ENCODE results near the gene ST6GALNAC1. TPM values are rescaled to one million over a fixed set of nuclear protein-coding genes. Genes with fewer than 3 reads are reported as not detected.

ST6GALNAC1 gene
- total and polyA plus RNA-seq, 10 of the 15 experiments (the other 5 are each of a cell fraction or from before 2014, with no cell fraction given) = 0.08 TPM; not detected in 9

DNA sequence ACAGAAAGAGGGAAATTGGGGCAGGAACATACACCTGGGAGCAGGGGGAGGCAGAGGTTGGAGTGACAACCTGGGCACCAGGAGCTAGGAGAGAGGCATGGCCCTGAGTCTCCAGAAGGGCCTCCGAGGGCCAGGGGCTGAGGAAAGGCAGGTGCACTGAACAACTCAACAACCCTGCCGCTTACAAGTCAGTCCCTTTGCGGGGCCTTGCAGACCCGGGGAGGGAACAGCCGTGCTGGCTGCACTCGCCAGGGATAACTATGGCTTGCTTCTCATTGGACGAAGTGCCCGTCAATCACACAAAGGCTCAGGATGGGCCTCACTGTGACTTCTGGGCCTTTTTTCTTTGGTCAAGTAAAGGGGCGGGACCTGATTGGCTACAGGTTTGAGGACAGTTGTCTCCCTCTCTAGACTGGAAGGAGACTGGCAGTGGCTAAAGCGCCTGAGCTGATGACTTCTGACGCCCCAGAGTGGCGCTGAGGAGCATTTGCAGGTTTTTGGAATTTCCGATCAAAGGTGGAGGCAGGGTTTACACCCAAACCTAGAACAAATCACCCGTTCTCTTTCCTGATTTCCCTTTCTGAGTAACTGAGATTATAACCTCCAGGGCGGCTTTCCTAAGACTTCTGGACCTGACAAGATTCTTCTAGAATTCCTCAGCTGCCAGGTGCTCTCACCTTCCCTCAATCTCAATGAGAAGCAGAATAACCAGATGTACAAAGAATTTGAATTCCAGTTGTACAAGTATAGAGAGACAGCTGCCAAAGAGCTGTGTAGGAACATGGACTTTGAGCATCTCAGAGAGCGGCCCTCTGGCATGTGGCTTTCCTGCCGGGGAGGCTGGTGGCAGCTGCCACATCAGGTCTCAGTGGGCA lies 30.3 kb downstream of the ST6GALNAC1 start:
- DNase-seq (ENCODE audit: low read depth, low spot score) (no peak), ATAC-seq (peak; percentile 34; the same call in 2 of the 3 replicates), FAIRE-seq (no peak)
- H3K9me3 ChIP-seq (replicated peaks; ENCODE audit: control insufficient read depth, insufficient read depth, low read length) = no peaks in the 10 kb centered on the region; the same call in 2 of the 3 replicates
- ChIA-PET SMC1A (ENCODE audit: uncharacterized antibody, unreplicated experiment) (interaction anchor here (0.9 to 1.4 kb wide), 3 partner anchors 11 to 14 kb away, joined by 3 to 6 read pairs (median 3); no protein-coding TSS in a partner anchor), RAD21 (ENCODE audit: unreplicated experiment) (interaction anchor here (1.6 kb wide), 1 partner anchor 12 kb away, joined by 5 read pairs; no protein-coding TSS in a partner anchor), POLR2A (no interaction called here), CTCF (interaction anchor here (0.6 to 2.9 kb wide), 9 partner anchors 9 to 189 kb away, joined by 3 to 14 read pairs (median 4); no protein-coding TSS in a partner anchor)
- WGBS (ENCODE audit: insufficient coverage, insufficient replicate concordance, low lambda C conversion rate, missing lambda C conversion rate) = 38% methylated on average over 17 of the region's 17 CpGs
- H3K27me3 ChIP-seq (replicated peaks in 1 of 2; ENCODE audit: control insufficient read depth in 2 of 2, insufficient read depth in 2 of 2, low read length in 1 of 2) = no peaks in the 10 kb centered on the region
- H3K79me2 ChIP-seq (ENCODE audit: control insufficient read depth, insufficient read depth, low read length) = no peaks in the 10 kb centered on the region
- TF ChIP-seq CREM (IDR thresholded peaks at IDR 0.05; ENCODE audit: low read depth) (no peak), NFIC (IDR thresholded peaks at IDR 0.05; ENCODE audit: low read depth, low read length) (no peak), FOXM1 (IDR thresholded peaks at IDR 0.05; ENCODE audit: low read depth, low read length) (no peak), ZNF24 (IDR thresholded peaks at IDR 0.05) (no peak), BHLHE40 (IDR thresholded peaks at IDR 0.05; ENCODE audit: borderline replicate concordance in 1 of 2, low read depth in 2 of 2, low read length in 1 of 2) (no peak), HCFC1 (IDR thresholded peaks at IDR 0.05; ENCODE audit: low read length) (no peak), HDGF (IDR thresholded peaks at IDR 0.05) (no peak)
- TF ChIP-seq, protein P1, sequence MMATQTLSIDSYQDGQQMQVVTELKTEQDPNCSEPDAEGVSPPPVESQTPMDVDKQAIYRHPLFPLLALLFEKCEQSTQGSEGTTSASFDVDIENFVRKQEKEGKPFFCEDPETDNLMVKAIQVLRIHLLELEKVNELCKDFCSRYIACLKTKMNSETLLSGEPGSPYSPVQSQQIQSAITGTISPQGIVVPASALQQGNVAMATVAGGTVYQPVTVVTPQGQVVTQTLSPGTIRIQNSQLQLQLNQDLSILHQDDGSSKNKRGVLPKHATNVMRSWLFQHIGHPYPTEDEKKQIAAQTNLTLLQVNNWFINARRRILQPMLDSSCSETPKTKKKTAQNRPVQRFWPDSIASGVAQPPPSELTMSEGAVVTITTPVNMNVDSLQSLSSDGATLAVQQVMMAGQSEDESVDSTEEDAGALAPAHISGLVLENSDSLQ (IDR thresholded peaks at IDR 0.05) = peak; percentile 72
- H2AFZ ChIP-seq (ENCODE audit: control insufficient read depth, low read depth, low read length) = no peak overlapping the region
- no TSS peak for BruUV-seq (replicated peaks)
- intact Hi-C loops (cut with micrococcal nuclease; ENCODE audit: unreplicated experiment) (no loop called here), in situ Hi-C loops (cut with MboI) (no loop called here)
- no peak overlapping the region for H3K9ac ChIP-seq (ENCODE audit: control insufficient read depth, insufficient read depth, low read length)
- no peak overlapping the region for H3K27ac ChIP-seq (ENCODE audit: control insufficient read depth, insufficient read depth)
- no peak overlapping the region for H3K4me3 ChIP-seq
- H3K4me2 ChIP-seq (ENCODE audit: control insufficient read depth, insufficient read depth) = no peak overlapping the region
- no peaks in the 10 kb centered on the region for H3K4me1 ChIP-seq (ENCODE audit: control insufficient read depth, insufficient read depth, low read length)
- no peaks in the 10 kb centered on the region for H3K36me3 ChIP-seq (ENCODE audit: control insufficient read depth in 2 of 2, insufficient read depth in 2 of 2, low read length in 1 of 2)
- no peaks in the 10 kb centered on the region for H4K20me1 ChIP-seq (ENCODE audit: control insufficient read depth, insufficient read depth)
